ENCODE data around the gene ADGRD2. TPM values are rescaled to one million over a fixed set of nuclear protein-coding genes. Genes with fewer than 3 reads are reported as not detected.

The ADGRD2 gene
- polyA plus RNA-seq, 3 donors, result not detected

DNA sequence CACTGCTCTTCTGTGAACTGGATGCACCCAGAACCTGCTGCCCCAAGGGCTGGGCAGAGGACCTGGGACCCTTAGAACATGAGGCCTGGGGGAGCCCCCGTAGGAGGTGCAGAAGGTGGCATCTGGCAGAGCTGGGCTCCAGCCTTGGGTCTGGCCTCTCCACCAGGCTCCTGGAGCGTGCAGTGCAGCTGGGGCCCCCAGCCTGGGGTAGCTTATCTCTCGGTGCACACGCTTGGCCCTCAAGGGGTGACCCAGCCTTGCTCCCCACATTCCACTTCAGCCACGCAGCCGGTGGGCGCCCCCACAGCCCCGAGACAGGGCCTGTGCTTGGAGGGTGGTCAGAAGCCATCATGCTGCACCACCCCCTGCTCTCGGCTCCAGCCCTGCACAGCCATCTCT, 62.6 kb downstream of the ADGRD2 start:
- no peak for TF ChIP-seq CTCF (IDR thresholded peaks at IDR 0.05)
- no peak for DNase-seq
- no peaks in the 10 kb centered on the region for H3K36me3 Mint-ChIP-seq
- no peak overlapping the region for H3K27ac Mint-ChIP-seq
- H2AFZ ChIP-seq (ENCODE audit: insufficient read depth, low read depth, low read length, poor library complexity, severe bottlenecking), result no peak overlapping the region
- H3K9me3 ChIP-seq (replicated peaks in 1 of 2; ENCODE audit: control insufficient read depth in 1 of 2, insufficient read depth in 1 of 2, low read length in 2 of 2), result no peaks in the 10 kb centered on the region
- H3K9ac ChIP-seq (ENCODE audit: insufficient read depth, low read length, poor library complexity, severe bottlenecking), result no peak overlapping the region
- H3K4me3 ChIP-seq (replicated peaks in 1 of 3; ENCODE audit: low read depth in 2 of 3, low read length in 3 of 3), result no peak overlapping the region
- peaks cover 0 to 4% of the 10 kb centered on the region in 2 donors for H3K27me3 ChIP-seq (ENCODE audit: control insufficient read depth in 2 of 2, insufficient read depth in 2 of 2, low read length in 2 of 2)
- no peak overlapping the region for H3K4me3 Mint-ChIP-seq
- H3K27ac ChIP-seq (ENCODE audit: low read depth in 1 of 2, low read length in 2 of 2), result no peak overlapping the region
- H3K4me1 Mint-ChIP-seq, result peaks cover 20% of the 10 kb centered on the region
- H3K27me3 Mint-ChIP-seq (ENCODE audit: low read depth in 3 of 3), result peaks cover 5 to 14% (median 12%) of the 10 kb centered on the region in 3 donors
- H3K4me1 ChIP-seq (ENCODE audit: control insufficient read depth in 1 of 2, insufficient read depth in 2 of 2, low read length in 2 of 2), result peaks cover 7 to 8% of the 10 kb centered on the region in 2 donors
- H3K36me3 ChIP-seq (replicated peaks in 1 of 2; ENCODE audit: control insufficient read depth in 1 of 2, insufficient read depth in 2 of 2, low read length in 2 of 2), result no peaks in the 10 kb centered on the region
- no peaks in the 10 kb centered on the region for H3K79me2 ChIP-seq (ENCODE audit: insufficient read depth, low read length)
- no peaks in the 10 kb centered on the region for H4K20me1 ChIP-seq (ENCODE audit: insufficient read depth, low read length)
- intact Hi-C loops (cut with micrococcal nuclease), result no loop called here
- no peak overlapping the region for H3K4me2 ChIP-seq (replicated peaks; ENCODE audit: extremely low read depth, low read length, poor library complexity, severe bottlenecking)
- no peaks in the 10 kb centered on the region for H3K9me3 Mint-ChIP-seq
- WGBS (ENCODE audit: insufficient coverage), result 63% methylated on average over 3 of the region's 9 CpGs

- H2AFZ ChIP-seq (ENCODE audit: insufficient read depth, low read depth, low read length, poor library complexity, severe bottlenecking), result no peak overlapping the region
- H3K79me2 ChIP-seq (ENCODE audit: insufficient read depth, low read length), result no peaks in the 10 kb centered on the region
- Mint-ChIP-seq H3K4me3 (no peak overlapping the region), H3K4me1 (peaks cover 20% of the 10 kb centered on the region), H3K9me3 (no peaks in the 10 kb centered on the region), H3K27me3 (ENCODE audit: low read depth in 3 of 3) (peaks cover 5 to 14% (median 12%) of the 10 kb centered on the region in 3 donors), H3K36me3 (no peaks in the 10 kb centered on the region), H3K27ac (peak overlapping the region in 1 of 7 donors; percentile 22)
- no peak for DNase-seq
- no peak overlapping the region for H3K9ac ChIP-seq (ENCODE audit: insufficient read depth, low read length, poor library complexity, severe bottlenecking)
- TF ChIP-seq CTCF (IDR thresholded peaks at IDR 0.05), result no peak
- no peaks in the 10 kb centered on the region for H3K9me3 ChIP-seq (replicated peaks in 1 of 2; ENCODE audit: control insufficient read depth in 1 of 2, insufficient read depth in 1 of 2, low read length in 2 of 2)
- H4K20me1 ChIP-seq (ENCODE audit: insufficient read depth, low read length), result no peaks in the 10 kb centered on the region
- no peak overlapping the region for H3K4me2 ChIP-seq (replicated peaks; ENCODE audit: extremely low read depth, low read length, poor library complexity, severe bottlenecking)
- no peak overlapping the region for H3K4me3 ChIP-seq (replicated peaks in 1 of 3; ENCODE audit: low read depth in 2 of 3, low read length in 3 of 3)
- H3K27me3 ChIP-seq (ENCODE audit: control insufficient read depth in 2 of 2, insufficient read depth in 2 of 2, low read length in 2 of 2), result peaks cover 0 to 4% of the 10 kb centered on the region in 2 donors
- WGBS (ENCODE audit: insufficient coverage), result 11% methylated on average over 3 of the region's 5 CpGs
- H3K36me3 ChIP-seq (replicated peaks in 1 of 2; ENCODE audit: control insufficient read depth in 1 of 2, insufficient read depth in 2 of 2, low read length in 2 of 2), result no peaks in the 10 kb centered on the region
- H3K4me1 ChIP-seq (ENCODE audit: control insufficient read depth in 1 of 2, insufficient read depth in 2 of 2, low read length in 2 of 2), result peaks cover 7 to 8% of the 10 kb centered on the region in 2 donors
- H3K27ac ChIP-seq (ENCODE audit: low read depth in 1 of 2, low read length in 2 of 2), result no peak overlapping the region
- intact Hi-C loops (cut with micrococcal nuclease), result no loop called here
Measured at GRCh38 chr9:124513376-124513994, 63.2 kb downstream of the ADGRD2 start.

Measured in CD14-positive monocyte (primary cell).